HG03280 (cell line): ENCODE measurements around the gene COG1.

Source experiments
- ATAC-seq: cut with Tn5 transposase; IDR thresholded peaks from one replicate; pipeline ENCODE4 v1.9.1; 2021; ENCODE audit warnings: mild to moderate bottlenecking, moderate library complexity; ENCODE audit not compliant: unreplicated experiment

The COG1 gene

GRCh38 chr17:73198930-73199260 lies 6.0 kb downstream of the COG1 start:
- no peak for ATAC-seq

GRCh38 chr17:73199751-73200317 lies 7.0 kb downstream of the COG1 start:
- ATAC-seq = no peak

GRCh38 chr17:73200476-73200875 lies 7.6 kb downstream of the COG1 start:
- ATAC-seq = no peak

GRCh38 chr17:73201215-73202069 lies 8.6 kb downstream of the COG1 start:
- ATAC-seq = no peak

GRCh38 chr17:73203135-73203787 lies 10.4 kb downstream of the COG1 start:
- no peak for ATAC-seq

GRCh38 chr17:73203788-73204479 lies 11.1 kb downstream of the COG1 start:
- no peak for ATAC-seq

- no peak for ATAC-seq
Measured at GRCh38 chr17:73205459-73205961, 12.7 kb downstream of the COG1 start.

GRCh38 chr17:73208139-73208827 lies 15.4 kb downstream of the COG1 start:
- no peak for ATAC-seq

- ATAC-seq = no peak
Measured at GRCh38 chr17:73209436-73209835, 16.6 kb downstream of the COG1 start.

GRCh38 chr17:73210002-73210678 lies 17.3 kb downstream of the COG1 start:
- no peak for ATAC-seq

GRCh38 chr17:73211745-73212144 lies 18.9 kb downstream of the COG1 start:
- no peak for ATAC-seq

- ATAC-seq = no peak
Measured at GRCh38 chr17:73214008-73214407, 21.2 kb downstream of the COG1 start.

- no peak for ATAC-seq
Measured at GRCh38 chr17:73214851-73215250, 22.0 kb downstream of the COG1 start.

- ATAC-seq = no peak
Measured at GRCh38 chr17:73215447-73215846, 22.6 kb downstream of the COG1 start.

GRCh38 chr17:73223626-73224230 lies 30.9 kb downstream of the COG1 start:
- no peak for ATAC-seq

GRCh38 chr17:73224237-73224636 lies 31.4 kb downstream of the COG1 start:
- no peak for ATAC-seq

GRCh38 chr17:73224663-73225305 lies 31.9 kb downstream of the COG1 start:
- ATAC-seq = no peak

GRCh38 chr17:73226556-73227172 lies 33.8 kb downstream of the COG1 start:
- no peak for ATAC-seq

GRCh38 chr17:73227379-73227778 lies 34.5 kb downstream of the COG1 start:
- ATAC-seq = no peak
